Renal cortical epithelial cell (primary cell): ENCODE measurements around the gene BCAP31. TPM values are rescaled to one million over a fixed set of nuclear protein-coding genes. Genes with fewer than 3 reads are reported as not detected.
A peak's percentile ranks its signal among the peaks of the same experiment; 100 is the strongest.
"Not testable (repeated sequence)": the region's sequence is repeated elsewhere in the genome, so short reads cannot be mapped to it uniquely, and the experiment has no call there.

Source experiments
- DNase-seq: peaks from one replicate; pipeline ENCODE4 v3.0.0-alpha.2; 2011; ENCODE audit warnings: low read depth
- total RNA-seq: library from RNA; depleted of rRNA; stranded (reverse); fragments of >200 nt; gene quantifications from 2 replicates; pipeline ENCODE4 v1.2.3, GENCODE V29; 2014

The BCAP31 gene
- total RNA-seq, 1 donor from 2014 or later: 233 TPM

DNA sequence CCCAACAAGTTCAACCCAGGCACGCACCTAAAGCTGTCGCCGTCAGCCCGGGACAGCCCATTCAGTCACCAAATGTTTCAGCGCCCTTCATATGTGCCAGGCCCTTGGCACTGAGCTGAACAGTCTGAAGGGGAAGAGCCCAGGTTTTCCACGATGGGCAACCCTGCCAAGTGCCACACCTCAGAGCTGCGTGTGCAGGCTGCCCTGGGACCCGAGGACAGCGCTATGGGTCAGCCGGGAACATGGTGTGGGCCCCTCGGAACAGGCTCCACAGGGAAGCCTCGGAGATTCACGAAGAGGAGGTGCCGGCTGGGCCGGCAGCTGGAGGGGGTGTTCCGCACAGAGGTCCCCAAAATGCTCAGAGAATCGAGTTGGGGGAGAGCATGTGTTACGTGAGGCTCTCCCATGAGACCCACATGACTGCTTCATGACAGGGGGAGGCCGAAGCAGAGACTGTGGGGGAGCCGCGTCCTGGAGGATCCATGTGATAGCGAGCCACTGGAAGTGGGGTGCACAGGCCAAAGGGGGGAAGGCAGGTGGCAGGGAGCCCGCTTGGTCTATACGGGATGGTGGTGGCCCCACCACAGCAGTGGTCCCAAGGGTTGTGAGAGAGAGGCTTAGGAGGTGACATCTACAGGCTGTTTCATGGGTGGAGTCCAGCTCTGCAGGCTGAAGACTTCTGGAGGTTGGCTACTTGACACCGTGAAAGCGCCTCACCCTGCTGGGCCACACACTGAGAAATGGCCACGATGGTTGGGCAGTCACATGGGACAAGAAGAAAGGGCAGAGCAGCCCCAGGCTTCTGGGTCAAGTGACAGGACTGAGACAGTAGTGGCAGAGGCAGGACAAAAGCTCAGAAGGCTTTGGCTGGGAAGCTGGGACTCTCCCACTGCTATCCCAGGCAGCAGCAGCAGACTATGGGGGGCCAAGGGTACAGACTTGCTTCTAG lies 14.2 kb downstream of the BCAP31 start:
- DNase-seq: no peak

DNA sequence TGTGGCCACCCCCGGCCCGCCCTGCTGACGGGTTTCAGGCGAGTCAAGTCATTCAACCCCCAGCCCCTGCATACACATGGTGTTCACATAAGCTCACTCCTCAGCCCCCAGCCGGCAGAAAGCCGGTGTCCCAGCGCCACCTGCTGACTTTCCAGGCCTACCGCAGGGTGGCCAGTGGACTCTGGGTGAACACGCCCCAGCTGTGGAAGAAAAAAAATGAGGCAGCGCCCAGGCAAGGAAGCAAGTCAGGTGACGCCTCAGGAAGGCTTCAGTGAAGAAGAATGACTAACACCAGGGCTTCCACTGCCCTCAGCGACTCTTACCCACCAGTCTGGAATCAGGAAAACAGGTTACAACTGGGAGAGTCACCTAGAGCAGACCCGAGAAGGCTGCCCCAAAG lies 15.8 kb downstream of the BCAP31 start:
- DNase-seq: peak; percentile 87

DNA sequence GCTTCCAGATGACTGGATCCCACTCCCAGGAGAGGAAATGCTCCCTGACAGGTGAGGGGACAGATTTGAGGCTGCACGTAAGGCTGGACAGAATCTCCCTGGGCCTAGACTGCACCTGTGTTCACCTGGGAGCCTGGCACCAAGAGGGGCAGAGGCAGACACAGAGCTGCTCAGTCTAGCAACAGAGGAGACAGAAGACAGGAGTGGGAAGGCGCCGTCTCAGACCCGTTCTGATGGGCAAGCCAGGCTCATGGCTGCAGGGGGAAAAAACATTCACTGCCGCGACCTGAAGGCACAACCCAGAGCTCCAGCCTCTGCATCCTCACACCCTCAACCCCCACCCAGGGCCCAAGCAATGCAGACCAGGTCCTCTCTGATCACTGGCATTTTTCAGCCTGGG lies 16.8 kb downstream of the BCAP31 start:
- no peak for DNase-seq

- no peak for DNase-seq
These were observed 17.4 kb downstream of the BCAP31 start for GRCh38 chrX:153706799-153707198.

- not testable (repeated sequence) for DNase-seq
These were observed 18.7 kb downstream of the BCAP31 start for GRCh38 chrX:153705403-153706060.

- DNase-seq: not testable (repeated sequence)
These were observed 19.4 kb downstream of the BCAP31 start for GRCh38 chrX:153704631-153705402.

- DNase-seq: no peak
These were observed 20.1 kb downstream of the BCAP31 start for GRCh38 chrX:153704021-153704526.

GRCh38 chrX:153703036-153703370 lies 21.2 kb downstream of the BCAP31 start:
- peak; percentile 59 for DNase-seq

- DNase-seq: no peak
These were observed 21.7 kb downstream of the BCAP31 start for GRCh38 chrX:153702336-153703035.

GRCh38 chrX:153701706-153702105 lies 22.5 kb downstream of the BCAP31 start:
- no peak for DNase-seq

DNA sequence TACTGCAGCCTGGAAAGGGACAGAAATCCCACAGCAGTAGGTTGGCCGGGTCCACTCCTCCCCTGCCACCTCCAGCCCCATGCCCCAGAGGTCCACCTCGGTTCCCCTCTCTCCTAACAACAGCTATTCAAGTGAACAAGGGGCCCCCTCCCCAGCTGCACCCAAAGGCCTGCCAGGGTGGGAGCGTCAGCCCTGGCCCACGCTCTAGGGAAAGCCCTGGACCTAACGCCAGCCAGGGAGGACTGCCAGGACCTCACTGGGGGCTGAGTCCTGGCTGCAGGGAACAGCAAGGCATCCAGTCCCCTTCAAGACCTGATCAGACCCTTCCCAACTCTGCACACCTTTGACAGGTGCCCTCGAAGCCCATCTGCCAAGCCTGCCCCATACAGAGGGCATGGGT lies 23.2 kb downstream of the BCAP31 start:
- DNase-seq: no peak

DNA sequence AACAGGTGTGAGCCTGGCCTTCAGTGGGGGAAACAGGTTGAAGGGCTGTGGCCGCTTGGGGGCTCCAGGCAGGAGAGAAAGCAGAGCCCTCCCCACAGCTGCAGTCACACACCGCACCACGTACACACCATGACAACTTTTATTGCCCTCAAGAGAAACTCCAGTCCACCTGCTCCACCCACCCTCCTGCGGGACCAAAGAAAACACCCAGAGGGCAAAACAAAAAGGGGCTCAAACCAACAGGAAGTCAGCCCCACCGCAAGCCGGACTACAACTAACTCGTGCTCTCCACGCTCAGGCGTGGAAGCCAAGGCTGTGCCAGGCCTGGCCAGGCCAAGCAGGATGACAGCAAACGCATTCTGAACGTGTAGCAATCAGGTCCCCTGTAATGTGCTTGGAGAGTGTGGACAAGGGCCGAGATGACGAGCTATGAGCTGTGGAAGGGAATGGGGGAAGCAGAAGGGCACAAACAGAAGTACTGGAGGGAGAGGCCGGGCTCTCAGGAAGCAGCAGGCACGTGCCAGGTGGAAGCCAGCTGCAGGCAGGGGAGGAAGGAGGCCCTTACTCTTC lies 23.7 kb downstream of the BCAP31 start:
- no peak for DNase-seq

GRCh38 chrX:153699784-153700371 lies 24.3 kb downstream of the BCAP31 start:
- DNase-seq: not testable (repeated sequence)

- DNase-seq: not testable (repeated sequence)
These were observed 24.9 kb downstream of the BCAP31 start for GRCh38 chrX:153699210-153699783.

DNA sequence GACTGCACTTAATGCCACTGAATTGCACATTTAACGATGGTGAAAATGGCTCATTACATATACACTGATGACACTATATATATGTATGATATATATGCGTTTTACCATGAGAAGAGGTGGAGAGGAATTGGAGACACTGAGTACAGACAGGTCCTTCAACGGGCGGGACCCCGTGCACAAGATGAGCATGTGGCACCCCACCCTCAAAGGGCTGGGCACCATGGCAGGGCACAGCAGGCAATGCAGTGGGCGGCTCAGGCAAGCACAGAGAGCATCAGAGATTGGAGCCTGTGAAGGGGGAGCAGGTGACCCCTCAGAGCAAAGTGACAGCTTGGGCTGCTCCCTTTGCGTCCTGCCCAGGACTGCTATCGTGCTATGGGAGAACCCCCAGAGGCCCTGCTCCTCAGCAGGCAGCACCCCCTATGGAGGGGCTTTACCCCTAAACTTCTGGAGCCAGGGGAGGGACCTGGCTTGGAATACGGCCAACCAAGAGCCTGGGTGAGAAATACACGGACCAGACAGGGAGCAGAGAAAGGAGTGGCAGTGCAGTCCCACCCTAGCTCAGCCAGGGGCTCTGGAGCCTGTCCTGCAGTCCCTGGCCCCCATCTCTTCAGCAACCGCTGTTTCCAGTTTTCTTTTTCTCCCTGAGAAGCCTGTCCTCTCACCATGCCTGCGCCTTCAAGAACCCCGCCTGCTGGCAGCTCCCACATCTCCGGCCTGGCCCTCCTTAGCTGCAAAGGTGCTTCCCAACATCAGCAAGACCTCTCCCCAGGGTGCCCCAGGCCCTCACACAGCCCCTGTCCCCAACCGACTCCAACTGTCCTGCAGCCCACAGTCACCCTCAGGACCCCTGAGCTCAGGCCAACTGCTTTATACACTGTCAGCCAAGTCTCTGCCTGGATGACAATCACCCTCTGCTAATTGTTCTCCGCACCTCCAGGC lies 26.0 kb downstream of the BCAP31 start:
- DNase-seq: no peak

DNA sequence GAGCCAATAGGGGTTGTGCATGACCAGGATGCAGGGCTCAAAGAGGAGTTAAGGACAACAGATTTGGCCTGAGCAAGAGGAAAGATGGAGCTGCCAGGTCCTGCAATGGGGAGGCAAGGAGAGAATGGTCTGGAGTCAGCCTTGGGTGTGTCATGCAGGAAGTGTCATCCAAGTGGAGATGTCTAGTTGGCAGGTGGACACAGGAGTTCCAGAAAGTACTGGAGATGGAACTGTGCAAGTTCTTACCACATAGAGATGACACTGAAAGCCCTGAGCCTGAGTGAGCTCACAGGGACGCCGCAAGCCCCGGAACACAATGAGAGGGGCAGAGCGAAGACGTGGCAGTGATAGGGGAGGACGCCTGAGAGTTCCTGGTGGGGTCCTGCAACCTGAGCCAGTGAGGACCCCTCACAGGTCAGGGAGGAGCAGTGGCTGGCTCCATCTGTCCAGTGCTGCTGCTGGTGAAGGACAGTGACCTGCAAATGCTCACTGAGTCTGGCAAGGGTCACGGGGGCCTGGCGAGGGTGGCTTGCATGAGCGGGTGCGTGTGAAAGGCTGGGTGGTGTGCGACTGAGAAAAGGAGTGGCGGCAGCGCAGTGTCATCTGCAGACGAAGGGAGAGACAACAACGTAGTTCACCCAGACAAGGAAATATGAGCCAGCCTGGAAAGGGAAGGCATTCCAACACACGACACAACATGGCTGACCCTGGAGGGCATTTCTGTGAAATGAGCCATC lies 27.0 kb downstream of the BCAP31 start:
- not testable (repeated sequence) for DNase-seq

DNA sequence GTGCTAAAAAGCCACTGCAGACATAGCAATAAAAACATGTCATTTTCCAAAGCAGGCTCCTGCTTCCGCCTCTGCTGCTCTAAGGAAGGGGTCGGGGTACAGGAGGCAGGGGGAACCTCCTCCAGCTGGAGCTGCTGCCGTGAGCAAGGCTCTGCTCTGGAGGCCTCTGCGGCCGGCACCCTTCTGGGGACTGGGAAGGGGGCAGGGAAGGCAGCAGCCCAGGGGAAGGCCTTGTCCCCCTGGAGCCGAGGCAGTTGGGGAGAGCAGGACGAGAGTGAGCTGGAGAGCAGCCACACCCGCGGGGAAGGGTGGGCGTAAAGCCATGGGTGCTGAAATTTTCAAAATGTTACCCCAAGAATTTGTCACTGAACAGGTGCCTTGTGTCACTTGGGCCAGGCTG lies 27.6 kb downstream of the BCAP31 start:
- not testable (repeated sequence) for DNase-seq

DNA sequence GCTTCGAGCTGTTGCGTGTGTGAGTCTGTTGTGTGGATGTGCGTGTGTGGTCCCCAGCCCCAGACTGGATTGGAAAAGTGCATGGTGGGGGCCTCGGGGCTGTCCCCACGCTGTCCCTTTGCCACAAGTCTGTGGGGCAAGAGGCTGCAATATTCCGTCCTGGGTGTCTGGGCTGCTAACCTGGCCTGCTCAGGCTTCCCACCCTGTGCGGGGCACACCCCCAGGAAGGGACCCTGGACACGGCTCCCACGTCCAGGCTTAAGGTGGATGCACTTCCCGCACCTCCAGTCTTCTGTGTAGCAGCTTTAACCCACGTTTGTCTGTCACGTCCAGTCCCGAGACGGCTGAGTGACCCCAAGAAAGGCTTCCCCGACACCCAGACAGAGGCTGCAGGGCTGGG lies 28.1 kb downstream of the BCAP31 start:
- DNase-seq: no peak
